Ascending aorta (tissue), 2 donors: ENCODE data around the gene NAV2. TPM values are rescaled to one million over a fixed set of nuclear protein-coding genes. Genes with fewer than 3 reads are reported as not detected.
A peak's percentile ranks its signal among the peaks of the same experiment; 100 is the strongest.

Source experiments
- DNase-seq, 2 donors: peaks; one replicate each; pipeline ENCODE4 v3.0.0-alpha.2; 2019; ENCODE audit warnings: low spot score in 2 of 2
- H3K27ac ChIP-seq, 2 donors: fragments of 200-600 bp; sonication (generic); one replicate each; pipeline ENCODE4 v1.5.1; 2016 to 2017; ENCODE audit warnings: mild to moderate bottlenecking in 1 of 2
- H3K27me3 ChIP-seq: fragments of 200-600 bp; sonication (generic); one replicate; pipeline ENCODE4 v1.5.1; 2017
- H3K36me3 ChIP-seq, 2 donors: fragments of 200-600 bp; sonication (generic); one replicate each; pipeline ENCODE4 v1.5.1; 2016
- H3K4me1 ChIP-seq, 2 donors: fragments of 200-600 bp; sonication (generic); one replicate each; pipeline ENCODE4 v1.5.1; 2016 to 2017; ENCODE audit warnings: mild to moderate bottlenecking in 1 of 2
- H3K4me3 ChIP-seq, 2 donors: fragments of 200-600 bp; sonication (generic); one replicate each; pipeline ENCODE4 v1.5.1; 2016 to 2017; ENCODE audit warnings: mild to moderate bottlenecking in 1 of 2
- H3K9me3 ChIP-seq, 2 donors: fragments of 200-600 bp; sonication (generic); one replicate each; pipeline ENCODE4 v1.5.1; 2016
- intact Hi-C: fragments of 100-400 bp; cut with DNase I; formaldehyde crosslinking; loops from one replicate; pipeline ENCODE4 v1.15.1; 2023
- total RNA-seq: library from RNA; depleted of rRNA; stranded (reverse); fragments of >200 nt; gene quantifications from one replicate; pipeline ENCODE4 v1.1.0, GENCODE V29; 2016
- TF ChIP-seq, protein P1 (sequence below), 3 experiments: fragments of 200-600 bp in 2 of 3; fragments of 450-650 bp in 1 of 3; sonication (generic) in 2 of 3; IDR thresholded peaks; one replicate each; pipeline ENCODE4 v1.5.1; 2016 to 2019; ENCODE audit warnings: antibody characterized with exemption in 3 of 3, mild to moderate bottlenecking in 1 of 3, moderate library complexity in 1 of 3

The NAV2 gene
- total RNA-seq, 1 donor from 2014 or later = 62.6 TPM

GRCh38 chr11:19912958-19913892, 200.6 kb downstream of the NAV2 start:
- Histone ChIP-seq H3K27ac (peak overlapping the region; percentile 7 to 40), H3K9me3 (no peaks in the 10 kb centered on the region), H3K4me3 (no peak overlapping the region), H3K36me3 (peaks cover 22 to 28% of the 10 kb centered on the region in 2 donors), H3K27me3 (no peaks in the 10 kb centered on the region), H3K4me1 (peaks cover 24 to 31% of the 10 kb centered on the region in 2 donors)
- intact Hi-C loops = no loop called here
- no peak for DNase-seq
- TF ChIP-seq, protein P1, sequence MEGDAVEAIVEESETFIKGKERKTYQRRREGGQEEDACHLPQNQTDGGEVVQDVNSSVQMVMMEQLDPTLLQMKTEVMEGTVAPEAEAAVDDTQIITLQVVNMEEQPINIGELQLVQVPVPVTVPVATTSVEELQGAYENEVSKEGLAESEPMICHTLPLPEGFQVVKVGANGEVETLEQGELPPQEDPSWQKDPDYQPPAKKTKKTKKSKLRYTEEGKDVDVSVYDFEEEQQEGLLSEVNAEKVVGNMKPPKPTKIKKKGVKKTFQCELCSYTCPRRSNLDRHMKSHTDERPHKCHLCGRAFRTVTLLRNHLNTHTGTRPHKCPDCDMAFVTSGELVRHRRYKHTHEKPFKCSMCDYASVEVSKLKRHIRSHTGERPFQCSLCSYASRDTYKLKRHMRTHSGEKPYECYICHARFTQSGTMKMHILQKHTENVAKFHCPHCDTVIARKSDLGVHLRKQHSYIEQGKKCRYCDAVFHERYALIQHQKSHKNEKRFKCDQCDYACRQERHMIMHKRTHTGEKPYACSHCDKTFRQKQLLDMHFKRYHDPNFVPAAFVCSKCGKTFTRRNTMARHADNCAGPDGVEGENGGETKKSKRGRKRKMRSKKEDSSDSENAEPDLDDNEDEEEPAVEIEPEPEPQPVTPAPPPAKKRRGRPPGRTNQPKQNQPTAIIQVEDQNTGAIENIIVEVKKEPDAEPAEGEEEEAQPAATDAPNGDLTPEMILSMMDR (IDR thresholded peaks at IDR 0.05) = no peak

GRCh38 chr11:19913893-19914249, 201.2 kb downstream of the NAV2 start:
- Histone ChIP-seq H3K4me3 (no peak overlapping the region), H3K4me1 (peaks cover 30 to 38% of the 10 kb centered on the region in 2 donors), H3K27me3 (no peaks in the 10 kb centered on the region), H3K36me3 (peaks cover 22 to 28% of the 10 kb centered on the region in 2 donors), H3K27ac (peak overlapping the region; percentile 7 to 40), H3K9me3 (no peaks in the 10 kb centered on the region)
- intact Hi-C loops = no loop called here
- TF ChIP-seq, protein P1 (IDR thresholded peaks at IDR 0.05) = no peak
- DNase-seq = no peak

DNA sequence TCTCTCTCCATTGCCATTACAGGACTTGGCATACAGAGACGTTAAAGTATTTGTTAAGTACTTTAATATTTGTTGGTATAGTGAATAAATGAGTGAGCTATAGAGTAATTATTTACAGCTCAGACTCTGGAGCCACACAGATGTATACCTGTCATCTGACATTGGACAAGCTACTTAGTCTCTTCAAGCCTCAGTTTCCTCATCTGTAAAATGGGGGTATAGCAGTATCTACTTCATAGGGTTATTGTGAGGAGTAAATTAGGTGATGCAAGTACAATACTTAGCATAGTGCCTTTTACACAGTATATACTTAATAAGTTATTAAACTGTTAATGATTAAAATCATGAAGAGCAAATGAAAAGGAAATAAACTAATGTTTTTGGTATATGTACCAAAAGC, 203.2 kb downstream of the NAV2 start:
- TF ChIP-seq, protein P1 (IDR thresholded peaks at IDR 0.05) = no peak
- no peaks in the 10 kb centered on the region for H3K9me3 ChIP-seq
- peaks cover 20 to 24% of the 10 kb centered on the region in 2 donors for H3K36me3 ChIP-seq
- no peak overlapping the region for H3K27ac ChIP-seq
- no peaks in the 10 kb centered on the region for H3K27me3 ChIP-seq
- intact Hi-C loops = loop anchor here (5.0 kb wide), 1 partner anchor 196 kb away; no protein-coding TSS in a partner anchor
- no peak for DNase-seq
- peaks cover 32 to 44% of the 10 kb centered on the region in 2 donors for H3K4me1 ChIP-seq
- H3K4me3 ChIP-seq = no peak overlapping the region

GRCh38 chr11:19917069-19917468, 204.4 kb downstream of the NAV2 start:
- H3K36me3 ChIP-seq = peaks cover 20 to 24% of the 10 kb centered on the region in 2 donors
- intact Hi-C loops = loop anchor here (5.0 kb wide), 1 partner anchor 195 kb away; no protein-coding TSS in a partner anchor
- H3K9me3 ChIP-seq = no peaks in the 10 kb centered on the region
- DNase-seq = no peak
- H3K27me3 ChIP-seq = no peaks in the 10 kb centered on the region
- TF ChIP-seq, protein P1 (IDR thresholded peaks at IDR 0.05) = no peak
- H3K4me3 ChIP-seq = no peak overlapping the region
- H3K27ac ChIP-seq = peak overlapping the region; percentile 70 to 80
- H3K4me1 ChIP-seq = peaks cover 32 to 53% of the 10 kb centered on the region in 2 donors

GRCh38 chr11:19918302-19919049, 205.8 kb downstream of the NAV2 start:
- Histone ChIP-seq H3K27ac (peak overlapping the region; percentile 70 to 80), H3K4me3 (no peak overlapping the region), H3K36me3 (peaks cover 15 to 24% of the 10 kb centered on the region in 2 donors), H3K27me3 (no peaks in the 10 kb centered on the region), H3K4me1 (peaks cover 33 to 52% of the 10 kb centered on the region in 2 donors), H3K9me3 (no peaks in the 10 kb centered on the region)
- TF ChIP-seq, protein P1 (IDR thresholded peaks at IDR 0.05) = no peak
- DNase-seq = no peak
- intact Hi-C loops = loop anchor here (5.0 kb wide), 1 partner anchor 194 kb away; no protein-coding TSS in a partner anchor
